ENCODE results near the gene FZD7. TPM values are rescaled to one million over a fixed set of nuclear protein-coding genes. Genes with fewer than 3 reads are reported as not detected.

The FZD7 gene
- total RNA-seq, 1 donor from 2014 or later, result 79.4 TPM

- Histone ChIP-seq H2AFZ (replicated peaks) (no peak overlapping the region), H4K20me1 (ENCODE audit: low read depth) (peaks cover 23% of the 10 kb centered on the region), H3K79me2 (ENCODE audit: low read depth) (peaks cover 51% of the 10 kb centered on the region), H3K9me3 (ENCODE audit: low read depth) (no peaks in the 10 kb centered on the region), H3K9ac (no peak overlapping the region), H3K4me3 (peak overlapping the region; percentile 93), H3K36me3 (no peaks in the 10 kb centered on the region), H3K27ac (no peak overlapping the region), H3K4me1 (peaks cover 18% of the 10 kb centered on the region), H3K4me2 (peak overlapping the region; percentile 83), H3K27me3 (no peaks in the 10 kb centered on the region), H3F3A (ENCODE audit: low read depth) (peaks cover 46% of the 10 kb centered on the region)
- H3K4me3 Mint-ChIP-seq, result peak overlapping the region; percentile 99
- peak overlapping the region; percentile 100 for H3K27ac Mint-ChIP-seq
- peaks cover 25% of the 10 kb centered on the region for H3K4me1 Mint-ChIP-seq
- no peak for DNase-seq (ENCODE audit: low spot score)
- no peaks in the 10 kb centered on the region for H3K36me3 Mint-ChIP-seq
- H3K27me3 Mint-ChIP-seq (ENCODE audit: insufficient read depth, low read depth), result peaks cover 2% of the 10 kb centered on the region
- H3K9me3 Mint-ChIP-seq, result no peaks in the 10 kb centered on the region
- no peak for TF ChIP-seq EZH2 (IDR thresholded peaks at IDR 0.05)
- TF ChIP-seq, protein P1, sequence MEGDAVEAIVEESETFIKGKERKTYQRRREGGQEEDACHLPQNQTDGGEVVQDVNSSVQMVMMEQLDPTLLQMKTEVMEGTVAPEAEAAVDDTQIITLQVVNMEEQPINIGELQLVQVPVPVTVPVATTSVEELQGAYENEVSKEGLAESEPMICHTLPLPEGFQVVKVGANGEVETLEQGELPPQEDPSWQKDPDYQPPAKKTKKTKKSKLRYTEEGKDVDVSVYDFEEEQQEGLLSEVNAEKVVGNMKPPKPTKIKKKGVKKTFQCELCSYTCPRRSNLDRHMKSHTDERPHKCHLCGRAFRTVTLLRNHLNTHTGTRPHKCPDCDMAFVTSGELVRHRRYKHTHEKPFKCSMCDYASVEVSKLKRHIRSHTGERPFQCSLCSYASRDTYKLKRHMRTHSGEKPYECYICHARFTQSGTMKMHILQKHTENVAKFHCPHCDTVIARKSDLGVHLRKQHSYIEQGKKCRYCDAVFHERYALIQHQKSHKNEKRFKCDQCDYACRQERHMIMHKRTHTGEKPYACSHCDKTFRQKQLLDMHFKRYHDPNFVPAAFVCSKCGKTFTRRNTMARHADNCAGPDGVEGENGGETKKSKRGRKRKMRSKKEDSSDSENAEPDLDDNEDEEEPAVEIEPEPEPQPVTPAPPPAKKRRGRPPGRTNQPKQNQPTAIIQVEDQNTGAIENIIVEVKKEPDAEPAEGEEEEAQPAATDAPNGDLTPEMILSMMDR (IDR thresholded peaks at IDR 0.05), result no peak
- TF ChIP-seq EZH2phosphoT487 (IDR thresholded peaks at IDR 0.05), result no peak
Measured at GRCh38 chr2:202031246-202031951, 2.3 kb upstream of the FZD7 start.

DNA sequence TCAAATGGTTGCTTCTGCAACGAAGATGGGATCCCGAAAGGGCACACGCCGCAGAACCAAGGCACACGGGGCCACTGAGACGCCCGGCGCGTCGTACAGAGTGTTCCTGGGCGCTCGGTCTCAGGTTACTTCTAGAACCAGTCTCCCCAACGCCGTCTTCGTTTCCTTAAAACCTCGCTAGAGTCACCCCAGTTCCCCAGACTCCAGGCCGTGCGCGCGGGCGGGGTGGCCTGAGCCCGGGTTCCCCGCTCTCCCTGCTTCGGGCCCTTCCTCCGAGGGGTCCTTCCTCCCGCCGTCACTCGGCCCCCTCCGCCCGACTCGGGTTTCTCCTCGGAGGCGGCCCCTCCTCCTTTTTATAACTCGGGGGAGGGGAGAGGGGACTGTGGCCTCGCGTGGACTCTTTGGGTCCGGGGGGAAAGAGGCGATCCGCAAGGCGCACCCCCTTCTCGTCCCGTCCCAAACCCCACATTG is 774 bp upstream of the FZD7 start:
- H2AFZ ChIP-seq (replicated peaks), result peak overlapping the region; percentile 48
- H3K79me2 ChIP-seq (ENCODE audit: low read depth), result peaks cover 66% of the 10 kb centered on the region
- peak overlapping the region; percentile 76 for H3K9ac ChIP-seq

DNA sequence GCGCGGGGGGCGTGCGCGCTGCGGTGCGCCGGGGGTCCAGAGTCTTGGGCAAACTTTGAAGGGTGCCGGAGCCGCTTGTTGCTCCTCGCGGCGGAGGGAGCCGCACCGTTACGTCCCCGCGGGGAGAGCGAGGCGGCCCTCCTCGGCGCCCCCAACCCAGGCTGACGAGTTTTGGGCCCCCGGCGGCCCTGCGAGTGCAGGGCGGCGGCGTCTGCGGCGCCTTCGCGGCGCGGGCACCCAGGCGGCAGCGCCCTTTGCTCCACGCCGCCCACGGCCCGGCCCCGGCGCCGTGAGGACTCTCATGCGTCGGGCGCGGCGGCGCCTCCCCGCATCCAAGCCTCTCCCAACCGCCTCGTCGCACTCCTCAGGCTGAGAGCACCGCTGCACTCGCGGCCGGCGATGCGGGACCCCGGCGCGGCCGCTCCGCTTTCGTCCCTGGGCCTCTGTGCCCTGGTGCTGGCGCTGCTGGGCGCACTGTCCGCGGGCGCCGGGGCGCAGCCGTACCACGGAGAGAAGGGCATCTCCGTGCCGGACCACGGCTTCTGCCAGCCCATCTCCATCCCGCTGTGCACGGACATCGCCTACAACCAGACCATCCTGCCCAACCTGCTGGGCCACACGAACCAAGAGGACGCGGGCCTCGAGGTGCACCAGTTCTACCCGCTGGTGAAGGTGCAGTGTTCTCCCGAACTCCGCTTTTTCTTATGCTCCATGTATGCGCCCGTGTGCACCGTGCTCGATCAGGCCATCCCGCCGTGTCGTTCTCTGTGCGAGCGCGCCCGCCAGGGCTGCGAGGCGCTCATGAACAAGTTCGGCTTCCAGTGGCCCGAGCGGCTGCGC is 814 bp downstream of the FZD7 start:
- H3K27me3 ChIP-seq, result no peaks in the 10 kb centered on the region
- H3K27me3 Mint-ChIP-seq (ENCODE audit: insufficient read depth, low read depth), result peaks cover 2% of the 10 kb centered on the region
- peak; percentile 65 for DNase-seq (ENCODE audit: low spot score)

More for the DNA sequence above, 774 bp upstream of the FZD7 start:
- peak overlapping the region; percentile 100 for H3K27ac Mint-ChIP-seq
- no peaks in the 10 kb centered on the region for H3K36me3 Mint-ChIP-seq
- Histone ChIP-seq H3K4me3 (peak overlapping the region; percentile 93), H3K9me3 (ENCODE audit: low read depth) (no peaks in the 10 kb centered on the region), H3K4me1 (peaks cover 22% of the 10 kb centered on the region), H3K4me2 (peak overlapping the region; percentile 83), H3K27me3 (no peaks in the 10 kb centered on the region), H4K20me1 (ENCODE audit: low read depth) (peaks cover 38% of the 10 kb centered on the region), H3K27ac (peak overlapping the region; percentile 99), H3F3A (ENCODE audit: low read depth) (peaks cover 60% of the 10 kb centered on the region), H3K36me3 (no peaks in the 10 kb centered on the region)
- peaks cover 26% of the 10 kb centered on the region for H3K4me1 Mint-ChIP-seq
- TF ChIP-seq EZH2 (IDR thresholded peaks at IDR 0.05) (no peak), EZH2phosphoT487 (IDR thresholded peaks at IDR 0.05) (no peak)
- TF ChIP-seq, protein P1 (IDR thresholded peaks at IDR 0.05), result no peak
- H3K27me3 Mint-ChIP-seq (ENCODE audit: insufficient read depth, low read depth), result peaks cover 2% of the 10 kb centered on the region
- DNase-seq (ENCODE audit: low spot score), result peak; percentile 87
- peak overlapping the region; percentile 99 for H3K4me3 Mint-ChIP-seq
- H3K9me3 Mint-ChIP-seq, result no peaks in the 10 kb centered on the region

More for the DNA sequence above, 814 bp downstream of the FZD7 start:
- H3K9me3 ChIP-seq (ENCODE audit: low read depth), result no peaks in the 10 kb centered on the region
- H2AFZ ChIP-seq (replicated peaks), result no peak overlapping the region
- TF ChIP-seq, protein P1 (IDR thresholded peaks at IDR 0.05), result no peak
- TF ChIP-seq EZH2phosphoT487 (IDR thresholded peaks at IDR 0.05) (no peak), EZH2 (IDR thresholded peaks at IDR 0.05) (no peak)
- no peaks in the 10 kb centered on the region for H3K9me3 Mint-ChIP-seq
- peaks cover 76% of the 10 kb centered on the region for H3F3A ChIP-seq (ENCODE audit: low read depth)
- no peaks in the 10 kb centered on the region for H3K36me3 ChIP-seq
- peak overlapping the region; percentile 83 for H3K4me2 ChIP-seq
- H3K79me2 ChIP-seq (ENCODE audit: low read depth), result peaks cover 82% of the 10 kb centered on the region
- peaks cover 54% of the 10 kb centered on the region for H4K20me1 ChIP-seq (ENCODE audit: low read depth)
- H3K36me3 Mint-ChIP-seq, result peaks cover 4% of the 10 kb centered on the region
- H3K4me3 Mint-ChIP-seq, result peak overlapping the region; percentile 93
- H3K27ac Mint-ChIP-seq, result peak overlapping the region; percentile 95
- peaks cover 41% of the 10 kb centered on the region for H3K4me1 Mint-ChIP-seq
- peak overlapping the region; percentile 67 for H3K9ac ChIP-seq
- peaks cover 38% of the 10 kb centered on the region for H3K4me1 ChIP-seq
- H3K27ac ChIP-seq, result peak overlapping the region; percentile 95
- H3K4me3 ChIP-seq, result peak overlapping the region; percentile 93

Data from neural progenitor cell (in vitro differentiated cells).